Measurements from ENCODE around the gene CRYBG1.

CRYBG1 gene

GRCh38 chr6:106613590-106613989 is 253.1 kb downstream of the CRYBG1 start:
- Histone ChIP-seq H3K4me3 (ENCODE audit: low read length) (no peak overlapping the region), H3K4me2 (ENCODE audit: low read depth, low read length) (no peak overlapping the region), H3K27ac (ENCODE audit: low read length) (no peak overlapping the region), H4K20me1 (ENCODE audit: insufficient read depth, low read length) (no peaks in the 10 kb centered on the region), H3K27me3 (replicated peaks; ENCODE audit: insufficient read depth, low read length) (no peaks in the 10 kb centered on the region), H3K9ac (ENCODE audit: low read length) (no peak overlapping the region), H3F3A (ENCODE audit: insufficient read depth, low read length) (no peaks in the 10 kb centered on the region), H3K36me3 (replicated peaks; ENCODE audit: insufficient read depth, low read length) (no peaks in the 10 kb centered on the region), H2AFZ (ENCODE audit: low read length) (no peak overlapping the region), H3K4me1 (ENCODE audit: low read length) (no peaks in the 10 kb centered on the region), H3K9me3 (replicated peaks; ENCODE audit: insufficient read depth, low read length) (no peaks in the 10 kb centered on the region), H3K79me2 (ENCODE audit: low read length) (no peaks in the 10 kb centered on the region), H3K9me2 (replicated peaks; ENCODE audit: insufficient read depth, low read length) (no peaks in the 10 kb centered on the region)
- TF ChIP-seq EZH2phosphoT487 (IDR thresholded peaks at IDR 0.05; ENCODE audit: low read length) (no peak), EZH2 (optimal IDR thresholded peaks at IDR 0.05; ENCODE audit: low read depth, low read length) (no peak), CTCF (IDR thresholded peaks at IDR 0.05; ENCODE audit: low read length) (no peak)
- DNase-seq = no peak

GRCh38 chr6:106614166-106614565 is 253.6 kb downstream of the CRYBG1 start:
- H2AFZ ChIP-seq (ENCODE audit: low read length) = no peak overlapping the region

GRCh38 chr6:106614592-106615257 is 254.2 kb downstream of the CRYBG1 start:
- Histone ChIP-seq H3K4me3 (ENCODE audit: low read length) (no peak overlapping the region), H3K27ac (ENCODE audit: low read length) (no peak overlapping the region), H3F3A (ENCODE audit: insufficient read depth, low read length) (no peaks in the 10 kb centered on the region), H3K27me3 (replicated peaks; ENCODE audit: insufficient read depth, low read length) (no peaks in the 10 kb centered on the region), H3K4me1 (ENCODE audit: low read length) (no peaks in the 10 kb centered on the region), H3K4me2 (ENCODE audit: low read depth, low read length) (no peak overlapping the region), H3K79me2 (ENCODE audit: low read length) (no peaks in the 10 kb centered on the region), H3K9ac (ENCODE audit: low read length) (no peak overlapping the region), H4K20me1 (ENCODE audit: insufficient read depth, low read length) (no peaks in the 10 kb centered on the region), H3K9me2 (replicated peaks; ENCODE audit: insufficient read depth, low read length) (no peaks in the 10 kb centered on the region), H2AFZ (ENCODE audit: low read length) (no peak overlapping the region), H3K36me3 (replicated peaks; ENCODE audit: insufficient read depth, low read length) (no peaks in the 10 kb centered on the region), H3K9me3 (replicated peaks; ENCODE audit: insufficient read depth, low read length) (no peaks in the 10 kb centered on the region)
- no peak for DNase-seq
- TF ChIP-seq CTCF (IDR thresholded peaks at IDR 0.05; ENCODE audit: low read length) = no peak
- no peak for TF ChIP-seq EZH2phosphoT487 (IDR thresholded peaks at IDR 0.05; ENCODE audit: low read length)
- TF ChIP-seq EZH2 (optimal IDR thresholded peaks at IDR 0.05; ENCODE audit: low read depth, low read length) = no peak

More at GRCh38 chr6:106614166-106614565, 253.6 kb downstream of the CRYBG1 start:
- Histone ChIP-seq H4K20me1 (ENCODE audit: insufficient read depth, low read length) (no peaks in the 10 kb centered on the region), H3K36me3 (replicated peaks; ENCODE audit: insufficient read depth, low read length) (no peaks in the 10 kb centered on the region), H3K4me2 (ENCODE audit: low read depth, low read length) (no peak overlapping the region), H3K9me2 (replicated peaks; ENCODE audit: insufficient read depth, low read length) (no peaks in the 10 kb centered on the region), H3K4me1 (ENCODE audit: low read length) (no peaks in the 10 kb centered on the region), H3K9me3 (replicated peaks; ENCODE audit: insufficient read depth, low read length) (no peaks in the 10 kb centered on the region), H3K27ac (ENCODE audit: low read length) (no peak overlapping the region), H3K27me3 (replicated peaks; ENCODE audit: insufficient read depth, low read length) (no peaks in the 10 kb centered on the region), H3K9ac (ENCODE audit: low read length) (no peak overlapping the region), H3K79me2 (ENCODE audit: low read length) (no peaks in the 10 kb centered on the region), H3K4me3 (ENCODE audit: low read length) (no peak overlapping the region), H3F3A (ENCODE audit: insufficient read depth, low read length) (no peaks in the 10 kb centered on the region)
- no peak for DNase-seq
- TF ChIP-seq EZH2 (optimal IDR thresholded peaks at IDR 0.05; ENCODE audit: low read depth, low read length) = no peak
- no peak for TF ChIP-seq EZH2phosphoT487 (IDR thresholded peaks at IDR 0.05; ENCODE audit: low read length)
- TF ChIP-seq CTCF (IDR thresholded peaks at IDR 0.05; ENCODE audit: low read length) = no peak
